GM19372 (cell line): ENCODE data around the gene ATP6AP1.
A peak's percentile ranks its signal among the peaks of the same experiment; 100 is the strongest.

ENCODE experiments used
- ATAC-seq: cut with Tn5 transposase; IDR thresholded peaks from one replicate; pipeline ENCODE4 v1.9.1; 2021; ENCODE audit warnings: mild to moderate bottlenecking, low read depth, moderate library complexity; ENCODE audit not compliant: unreplicated experiment

The ATP6AP1 gene

DNA sequence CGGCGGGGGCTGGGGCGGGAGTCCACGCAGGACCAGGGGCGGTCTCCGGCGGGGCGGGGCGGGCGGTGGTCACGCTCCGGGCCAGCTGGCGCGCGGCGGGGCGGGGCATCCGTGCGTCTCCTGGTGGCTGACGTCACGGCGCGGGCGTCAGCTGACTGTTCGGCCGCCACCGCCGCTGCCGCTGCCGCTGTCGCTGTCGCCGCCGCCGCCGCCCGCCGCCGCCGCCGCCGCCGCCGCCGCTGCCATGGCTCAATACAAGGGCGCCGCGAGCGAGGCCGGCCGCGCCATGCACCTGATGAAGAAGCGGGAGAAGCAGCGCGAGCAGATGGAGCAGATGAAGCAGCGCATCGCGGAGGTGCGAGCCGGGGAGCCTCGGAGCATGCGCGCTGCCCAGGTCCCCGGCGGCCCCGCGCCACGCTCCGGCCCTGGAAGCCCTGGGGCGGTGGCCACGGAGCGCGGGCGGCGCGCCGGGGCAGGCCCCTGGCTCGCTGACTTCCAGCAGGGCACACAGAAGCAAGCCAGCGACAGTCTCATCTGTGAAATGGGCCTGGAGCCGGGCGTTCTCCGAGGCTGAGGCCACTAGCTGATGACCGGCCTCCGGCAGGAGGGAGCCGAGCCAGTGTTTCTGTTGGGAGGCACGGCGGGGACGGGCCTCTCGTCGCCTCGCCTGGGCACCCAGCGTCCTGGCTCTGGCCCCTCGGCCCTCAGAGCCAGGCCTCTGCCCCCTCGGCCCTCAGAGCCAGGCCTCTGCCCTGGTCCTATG lies 15.7 kb downstream of the ATP6AP1 start, which contains the start of gene FAM50A:
Gene FAM50A, plus strand, starts transcription at position 150 of the 763 bp plus-strand sequence. Its CDS starts 95 bp downstream, at position 245.
- ATAC-seq, result peak; percentile 74

GRCh38 chrX:154444755-154445246 lies 16.3 kb downstream of the ATP6AP1 start:
- ATAC-seq, result peak; percentile 11

GRCh38 chrX:154445776-154446175 lies 17.3 kb downstream of the ATP6AP1 start:
- ATAC-seq, result no peak

GRCh38 chrX:154446430-154446829 lies 18.0 kb downstream of the ATP6AP1 start:
- ATAC-seq, result no peak

DNA sequence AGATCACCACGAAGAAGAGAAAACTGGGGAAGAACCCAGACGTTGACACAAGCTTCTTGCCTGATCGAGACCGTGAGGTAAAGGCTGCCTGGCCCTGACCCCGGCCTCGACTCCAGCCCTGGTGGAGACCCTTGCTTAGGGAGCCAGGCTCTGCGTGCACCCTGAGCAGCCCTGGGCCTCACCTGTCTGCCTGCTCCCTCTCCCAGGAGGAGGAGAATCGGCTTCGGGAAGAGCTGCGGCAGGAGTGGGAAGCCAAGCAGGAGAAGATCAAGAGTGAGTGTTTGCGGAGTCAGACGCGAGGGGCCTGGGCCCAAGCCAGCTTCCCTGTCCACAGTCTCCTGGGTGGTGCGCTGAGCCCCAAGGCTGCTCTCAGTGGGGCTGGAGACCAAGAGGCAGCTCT lies 20.0 kb downstream of the ATP6AP1 start:
- no peak for ATAC-seq

- ATAC-seq, result no peak
Measured at GRCh38 chrX:154449618-154450017, 21.1 kb downstream of the ATP6AP1 start.

DNA sequence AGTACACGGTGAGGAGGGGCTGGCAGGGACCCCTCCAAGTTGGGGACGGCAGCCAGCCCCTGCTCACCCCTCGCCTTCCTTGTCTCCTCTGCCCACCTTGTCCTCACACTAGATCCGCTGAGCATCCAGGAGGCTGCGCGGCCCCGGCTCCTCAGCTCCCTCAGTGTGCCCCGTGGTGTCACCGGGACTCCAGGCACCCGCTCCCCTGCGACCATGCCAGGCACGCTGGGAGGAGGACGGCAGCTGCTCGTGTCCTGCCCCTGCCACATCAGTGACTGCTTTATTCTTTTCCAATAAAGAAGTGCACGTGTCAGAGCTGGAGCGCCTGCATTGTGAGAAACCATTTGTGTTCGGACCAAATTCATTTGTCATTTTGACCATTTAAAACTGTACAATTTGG lies 21.8 kb downstream of the ATP6AP1 start:
- ATAC-seq, result no peak

GRCh38 chrX:154452823-154453222 lies 24.3 kb downstream of the ATP6AP1 start:
- ATAC-seq, result no peak

DNA sequence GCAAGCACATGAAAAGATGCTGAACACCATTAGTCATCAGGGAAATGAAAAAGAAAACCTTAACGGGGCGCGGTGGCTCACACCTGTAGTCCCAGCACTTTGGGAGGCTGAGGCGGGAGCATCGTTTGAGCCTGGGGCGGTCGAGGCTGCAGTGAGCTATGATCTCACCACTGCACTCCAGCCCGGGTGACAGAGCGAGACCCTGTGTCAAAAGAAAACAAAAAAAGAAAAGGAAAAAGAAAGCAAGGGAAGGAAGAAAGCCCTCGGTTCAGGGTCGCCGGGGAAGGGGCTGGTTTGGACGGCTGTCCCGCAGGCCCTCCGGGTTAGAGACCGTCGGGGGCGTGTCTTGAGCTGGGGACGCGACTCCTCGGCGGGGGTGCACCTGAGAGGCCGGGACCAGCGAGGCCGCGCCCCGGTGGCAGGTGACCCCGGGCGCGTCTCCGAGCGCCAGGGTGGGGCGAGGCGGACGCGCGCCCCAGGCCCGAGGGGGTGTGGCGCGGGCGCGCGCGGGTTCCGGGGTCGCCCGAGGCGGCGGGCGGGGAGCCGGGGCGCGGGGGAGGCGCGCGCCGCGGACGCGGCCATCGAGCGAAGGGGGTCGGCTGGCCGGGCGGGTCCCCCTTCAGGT lies 29.1 kb downstream of the ATP6AP1 start:
- peak; percentile 64 for ATAC-seq

DNA sequence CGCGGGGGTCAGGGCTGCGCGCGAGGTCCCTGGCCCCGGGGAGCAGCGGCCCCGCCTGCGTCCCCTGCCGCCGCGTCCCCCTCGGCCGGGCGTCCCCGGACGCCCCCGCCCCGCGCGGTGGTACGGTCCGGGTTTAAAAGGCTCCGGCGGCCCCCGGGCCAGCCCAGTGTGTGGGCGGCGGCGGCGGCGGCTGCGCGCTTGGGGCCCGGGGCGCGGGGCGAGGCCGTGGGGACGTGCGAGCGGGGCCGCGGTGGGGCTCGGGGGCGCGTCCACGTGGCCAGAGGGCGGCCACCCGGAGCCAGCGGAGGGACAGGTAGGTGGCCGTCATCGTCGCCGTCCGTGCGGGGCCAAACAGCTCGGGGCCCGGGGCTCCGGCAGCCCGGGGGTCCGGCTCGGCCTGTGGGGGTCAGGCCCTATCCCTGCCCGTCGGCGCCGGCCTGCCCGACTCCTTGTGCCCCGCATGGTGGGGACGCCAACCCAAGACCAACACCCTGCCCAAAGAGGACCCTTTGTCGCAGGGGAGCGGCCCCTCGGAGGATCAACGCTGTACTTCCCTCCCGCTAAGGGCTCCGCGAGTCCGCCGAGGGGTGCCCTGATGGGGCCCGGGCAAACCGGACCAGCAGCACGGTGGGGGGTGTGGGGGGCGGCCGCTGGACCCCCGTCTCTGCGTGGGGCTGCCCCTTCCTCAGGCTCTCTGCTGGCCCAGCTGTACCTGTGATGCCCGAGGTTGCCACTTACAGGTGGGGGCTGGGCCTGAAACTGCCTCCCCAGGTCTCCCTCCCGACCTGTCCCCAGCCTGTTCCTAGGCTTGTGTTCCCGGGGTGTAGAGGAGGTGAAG lies 29.9 kb downstream of the ATP6AP1 start, which contains the start of gene PLXNA3:
Gene PLXNA3, plus strand, starts transcription at position 166 of the 838 bp plus-strand sequence. CDS start 1,903 bp downstream, outside the sequence.
- ATAC-seq, result peak; percentile 66

- ATAC-seq, result no peak
Measured at GRCh38 chrX:154458954-154459778, 30.7 kb downstream of the ATP6AP1 start.

DNA sequence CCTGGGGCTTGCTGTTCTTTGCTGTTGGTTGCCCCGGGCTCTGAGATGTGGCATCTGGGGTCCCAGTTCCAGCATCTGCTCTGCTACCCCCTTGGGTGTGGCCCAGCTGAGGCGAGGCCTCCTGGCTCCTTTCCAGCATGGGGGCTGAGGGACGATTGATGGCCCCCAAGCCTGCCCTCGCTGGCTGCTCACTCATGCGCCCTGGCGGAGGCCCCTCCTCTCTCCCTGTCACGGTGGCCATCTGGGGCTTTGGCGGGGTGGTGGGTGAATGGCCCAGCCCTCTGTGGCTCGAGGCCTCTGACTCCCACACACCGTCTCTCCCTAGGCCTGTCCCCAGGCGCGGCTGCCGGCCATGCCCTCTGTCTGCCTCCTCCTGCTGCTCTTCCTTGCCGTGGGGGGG lies 31.4 kb downstream of the ATP6AP1 start:
- ATAC-seq, result no peak

- no peak for ATAC-seq
Measured at GRCh38 chrX:154460326-154460725, 31.8 kb downstream of the ATP6AP1 start.

GRCh38 chrX:154462396-154462795 lies 33.9 kb downstream of the ATP6AP1 start:
- no peak for ATAC-seq

GRCh38 chrX:154463611-154464220 lies 35.2 kb downstream of the ATP6AP1 start:
- ATAC-seq, result no peak

DNA sequence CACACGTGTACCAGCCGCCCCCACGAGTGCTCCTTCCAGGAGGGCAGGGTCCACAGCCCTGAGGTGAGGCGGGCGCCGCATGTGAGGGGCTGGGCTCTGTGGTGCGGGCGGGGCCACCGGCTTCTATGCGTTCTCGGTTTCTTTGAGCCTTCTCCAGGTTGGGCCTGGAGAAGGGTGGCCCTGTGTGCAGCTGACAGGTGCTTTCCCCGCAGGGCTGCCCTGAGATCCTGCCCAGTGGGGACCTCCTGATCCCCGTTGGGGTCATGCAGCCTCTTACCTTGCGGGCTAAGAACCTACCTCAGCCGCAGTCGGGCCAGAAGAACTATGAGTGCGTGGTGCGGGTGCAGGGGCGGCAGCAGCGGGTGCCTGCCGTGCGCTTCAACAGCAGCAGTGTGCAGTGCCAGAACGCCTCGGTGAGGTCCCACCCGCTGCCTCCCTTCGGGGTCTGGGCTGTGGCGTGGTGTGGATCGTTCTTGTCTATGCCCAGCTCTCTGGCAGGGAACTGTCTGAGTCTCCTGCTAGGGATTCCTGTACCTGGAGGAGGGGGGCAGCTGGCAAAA lies 36.4 kb downstream of the ATP6AP1 start:
- ATAC-seq, result no peak

GRCh38 chrX:154465601-154466000 lies 37.1 kb downstream of the ATP6AP1 start:
- ATAC-seq, result no peak

- ATAC-seq, result no peak
Measured at GRCh38 chrX:154466036-154466435, 37.6 kb downstream of the ATP6AP1 start.

GRCh38 chrX:154466907-154467306 lies 38.4 kb downstream of the ATP6AP1 start:
- ATAC-seq, result no peak
